ENCODE data around the gene C10orf71.

DNA sequence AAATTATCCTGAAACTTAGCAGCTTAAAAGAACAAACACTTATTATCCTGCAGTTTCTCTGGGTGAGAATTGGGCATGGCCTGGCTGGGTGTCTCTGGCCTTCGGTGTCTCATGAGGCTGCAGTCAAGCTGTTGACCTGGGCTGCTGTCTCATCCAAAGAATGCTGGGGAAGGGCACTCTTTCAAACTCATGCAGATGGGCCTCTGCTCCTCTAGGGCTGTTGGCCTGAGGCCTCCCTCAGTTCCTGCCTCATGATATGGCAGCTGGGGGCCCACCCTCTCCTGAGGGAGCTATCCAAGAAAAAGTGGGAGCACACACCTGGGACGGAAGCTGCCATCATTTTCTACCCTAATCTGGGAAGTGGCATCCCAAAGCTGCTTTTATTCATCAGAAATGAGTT, 53.4 kb downstream of the C10orf71 start:
- no peak for TF ChIP-seq POLR2AphosphoS5 (IDR thresholded peaks at IDR 0.05; ENCODE audit: low read depth, low read length)
- TF ChIP-seq, protein P1, sequence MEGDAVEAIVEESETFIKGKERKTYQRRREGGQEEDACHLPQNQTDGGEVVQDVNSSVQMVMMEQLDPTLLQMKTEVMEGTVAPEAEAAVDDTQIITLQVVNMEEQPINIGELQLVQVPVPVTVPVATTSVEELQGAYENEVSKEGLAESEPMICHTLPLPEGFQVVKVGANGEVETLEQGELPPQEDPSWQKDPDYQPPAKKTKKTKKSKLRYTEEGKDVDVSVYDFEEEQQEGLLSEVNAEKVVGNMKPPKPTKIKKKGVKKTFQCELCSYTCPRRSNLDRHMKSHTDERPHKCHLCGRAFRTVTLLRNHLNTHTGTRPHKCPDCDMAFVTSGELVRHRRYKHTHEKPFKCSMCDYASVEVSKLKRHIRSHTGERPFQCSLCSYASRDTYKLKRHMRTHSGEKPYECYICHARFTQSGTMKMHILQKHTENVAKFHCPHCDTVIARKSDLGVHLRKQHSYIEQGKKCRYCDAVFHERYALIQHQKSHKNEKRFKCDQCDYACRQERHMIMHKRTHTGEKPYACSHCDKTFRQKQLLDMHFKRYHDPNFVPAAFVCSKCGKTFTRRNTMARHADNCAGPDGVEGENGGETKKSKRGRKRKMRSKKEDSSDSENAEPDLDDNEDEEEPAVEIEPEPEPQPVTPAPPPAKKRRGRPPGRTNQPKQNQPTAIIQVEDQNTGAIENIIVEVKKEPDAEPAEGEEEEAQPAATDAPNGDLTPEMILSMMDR (IDR thresholded peaks at IDR 0.05): no peak
